K562 (cell line): ENCODE measurements around the gene NINJ2.

Experiments used
- EZH2 ChIP-seq: IDR thresholded peaks from 2 replicates; pipeline ENCODE4 v1.6.1; 2012; ENCODE audit warnings: low read depth, mild to moderate bottlenecking, inconsistent platforms, low read length, borderline replicate concordance
- ZNF140 ChIP-seq: fragments of 250-450 bp; sonication (Bioruptor Pico); IDR thresholded peaks from 2 replicates; pipeline ENCODE4 v1.8.0; 2021; ENCODE audit warnings: moderate library complexity, mild to moderate bottlenecking, inconsistent platforms

DNA sequence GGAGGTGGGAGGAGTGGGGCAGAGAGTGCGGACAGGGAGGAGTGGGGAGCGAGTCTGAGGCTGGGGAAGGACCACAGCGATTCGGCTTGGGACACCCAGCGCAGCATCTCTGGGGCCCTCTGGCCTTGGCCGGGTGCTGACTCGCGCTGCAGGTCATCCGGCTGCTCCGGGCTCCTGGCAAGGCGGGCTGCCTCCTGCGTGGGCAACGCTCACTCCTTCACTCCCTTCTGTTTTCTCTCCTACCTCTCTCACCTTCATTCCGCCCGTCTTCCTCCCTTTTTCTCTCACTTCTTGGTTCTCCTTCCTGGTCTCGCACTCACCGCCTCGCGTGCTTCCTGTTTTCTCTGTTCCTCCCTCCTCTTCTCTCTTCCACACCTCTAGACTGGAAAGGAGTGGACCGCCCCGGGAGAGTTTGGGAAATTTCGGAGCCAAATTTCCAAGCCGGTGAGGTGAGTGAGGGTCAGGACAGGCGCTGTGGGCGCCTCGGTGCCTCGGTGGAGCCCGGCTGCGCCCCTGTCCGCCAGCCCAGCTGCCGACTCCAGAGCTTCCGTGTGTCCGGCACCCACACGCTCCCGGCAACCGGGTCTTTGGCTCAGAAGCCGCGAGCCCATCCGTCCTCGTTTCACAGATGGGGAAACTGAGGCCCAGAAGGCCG is 116.9 kb downstream of the NINJ2 start:
- no peak for TF ChIP-seq ZNF140 (CRISPR knock-in tag)
- no peak for TF ChIP-seq EZH2
